Activated CD8-positive, alpha-beta memory T cell treated with anti-CD3 and anti-CD28 coated beads, Interleukin-2, amount 50 U/mL, for 1 hour (primary cell): ENCODE measurements around the gene CLIP2.
"Not testable (repeated sequence)": the region's sequence is repeated elsewhere in the genome, so short reads cannot be mapped to it uniquely, and the experiment has no call there.

ENCODE experiments used
- DNase-seq: peaks from one replicate; pipeline ENCODE4 v3.0.0-alpha.2; 2020; ENCODE audit errors: extremely low read depth

CLIP2 gene

GRCh38 chr7:74332373-74333176, 43.4 kb downstream of the CLIP2 start:
- DNase-seq, result no peak

- DNase-seq, result no peak
These were observed 44.8 kb downstream of the CLIP2 start for GRCh38 chr7:74334030-74334429.

- no peak for DNase-seq
These were observed 48.7 kb downstream of the CLIP2 start for GRCh38 chr7:74337926-74338325.

GRCh38 chr7:74338366-74339108, 49.3 kb downstream of the CLIP2 start:
- no peak for DNase-seq

- DNase-seq, result not testable (repeated sequence)
These were observed 50.4 kb downstream of the CLIP2 start for GRCh38 chr7:74339648-74340047.

GRCh38 chr7:74343281-74344131, 54.3 kb downstream of the CLIP2 start:
- DNase-seq, result no peak

GRCh38 chr7:74344132-74344496, 54.9 kb downstream of the CLIP2 start:
- no peak for DNase-seq

- no peak for DNase-seq
These were observed 55.6 kb downstream of the CLIP2 start for GRCh38 chr7:74344786-74345185.

- DNase-seq, result no peak
These were observed 56.8 kb downstream of the CLIP2 start for GRCh38 chr7:74345970-74346369.

- no peak for DNase-seq
These were observed 60.4 kb downstream of the CLIP2 start for GRCh38 chr7:74349621-74350020.

- DNase-seq, result no peak
These were observed 61.5 kb downstream of the CLIP2 start for GRCh38 chr7:74350751-74351150.

- DNase-seq, result no peak
These were observed 62.6 kb downstream of the CLIP2 start for GRCh38 chr7:74351836-74352235.

- not testable (repeated sequence) for DNase-seq
These were observed 63.4 kb downstream of the CLIP2 start for GRCh38 chr7:74352551-74353138.

GRCh38 chr7:74354009-74354408, 64.8 kb downstream of the CLIP2 start:
- no peak for DNase-seq

GRCh38 chr7:74355091-74355490, 65.9 kb downstream of the CLIP2 start:
- DNase-seq, result no peak

- no peak for DNase-seq
These were observed 67.5 kb downstream of the CLIP2 start for GRCh38 chr7:74356589-74357315.

- no peak for DNase-seq
These were observed 70.8 kb downstream of the CLIP2 start for GRCh38 chr7:74360008-74360407.

- DNase-seq, result no peak
These were observed 73.1 kb downstream of the CLIP2 start for GRCh38 chr7:74362266-74362665.

GRCh38 chr7:74364061-74364460, 74.9 kb downstream of the CLIP2 start:
- DNase-seq, result no peak

- no peak for DNase-seq
These were observed 76.3 kb downstream of the CLIP2 start for GRCh38 chr7:74365322-74366022.
